ENCODE data around the gene FBXO46. TPM values are rescaled to one million over a fixed set of nuclear protein-coding genes. Genes with fewer than 3 reads are reported as not detected.

The FBXO46 gene
- total RNA-seq, 6 experiments from 2014 or later, result 8.4 to 14.5 (median 11.0) TPM

- Mint-ChIP-seq H3K27me3 (ENCODE audit: insufficient read depth) (peaks cover 26% of the 10 kb centered on the region), H3K9me3 (no peaks in the 10 kb centered on the region), H3K27ac (peak overlapping the region; percentile 90), H3K36me3 (ENCODE audit: low read depth) (peaks cover 11% of the 10 kb centered on the region), H3K4me1 (ENCODE audit: low read depth) (peaks cover 22% of the 10 kb centered on the region), H3K4me3 (peak overlapping the region; percentile 90)
- DNase-seq, result no peak
- peak; percentile 11; the same call in 1 of the 2 replicates for TF ChIP-seq CTCF (IDR thresholded peaks at IDR 0.05)
These were observed 37.4 kb upstream of the FBXO46 start for GRCh38 chr19:45767881-45768654.

GRCh38 chr19:45767410-45767880 is 36.7 kb upstream of the FBXO46 start:
- TF ChIP-seq CTCF (IDR thresholded peaks at IDR 0.05), result no peak
- DNase-seq, result peak; percentile 80
- H3K36me3 Mint-ChIP-seq (ENCODE audit: low read depth), result peaks cover 10% of the 10 kb centered on the region
- H3K27ac Mint-ChIP-seq, result peak overlapping the region; percentile 90
- H3K4me1 Mint-ChIP-seq (ENCODE audit: low read depth), result peaks cover 22% of the 10 kb centered on the region
- H3K27me3 Mint-ChIP-seq (ENCODE audit: insufficient read depth), result peaks cover 26% of the 10 kb centered on the region
- peak overlapping the region; percentile 90 for H3K4me3 Mint-ChIP-seq
- no peaks in the 10 kb centered on the region for H3K9me3 Mint-ChIP-seq

- peak overlapping the region; percentile 90 for H3K27ac Mint-ChIP-seq
- H3K27me3 Mint-ChIP-seq (ENCODE audit: insufficient read depth), result peaks cover 26% of the 10 kb centered on the region
- H3K4me3 Mint-ChIP-seq, result peak overlapping the region; percentile 90
- peak; percentile 17 for DNase-seq
- TF ChIP-seq CTCF (IDR thresholded peaks at IDR 0.05), result no peak
- peaks cover 22% of the 10 kb centered on the region for H3K4me1 Mint-ChIP-seq (ENCODE audit: low read depth)
- H3K9me3 Mint-ChIP-seq, result no peaks in the 10 kb centered on the region
- peaks cover 5% of the 10 kb centered on the region; the same call in 1 of the 2 replicates for H3K36me3 Mint-ChIP-seq (ENCODE audit: low read depth)
These were observed 36.2 kb upstream of the FBXO46 start for GRCh38 chr19:45766869-45767346.

- H3K27ac Mint-ChIP-seq, result peak overlapping the region; percentile 90; the same call in 1 of the 2 replicates
- peaks cover 23% of the 10 kb centered on the region for H3K27me3 Mint-ChIP-seq (ENCODE audit: insufficient read depth)
- H3K9me3 Mint-ChIP-seq, result no peaks in the 10 kb centered on the region
- H3K36me3 Mint-ChIP-seq (ENCODE audit: low read depth), result peaks cover 5% of the 10 kb centered on the region; the same call in 1 of the 2 replicates
- peaks cover 22% of the 10 kb centered on the region for H3K4me1 Mint-ChIP-seq (ENCODE audit: low read depth)
- DNase-seq, result no peak
- no peak for TF ChIP-seq CTCF (IDR thresholded peaks at IDR 0.05)
- H3K4me3 Mint-ChIP-seq, result peak overlapping the region; percentile 90
These were observed 35.7 kb upstream of the FBXO46 start for GRCh38 chr19:45766296-45766868.

- Mint-ChIP-seq H3K27me3 (ENCODE audit: insufficient read depth) (peaks cover 19% of the 10 kb centered on the region), H3K4me1 (ENCODE audit: low read depth) (peaks cover 17% of the 10 kb centered on the region), H3K27ac (0 out of 2 replicates have a peak overlapping the region, but pooled peaks have one; percentile 21), H3K36me3 (ENCODE audit: low read depth) (no peaks in the 10 kb centered on the region), H3K4me3 (0 out of 2 replicates have a peak overlapping the region, but pooled peaks have one; percentile 34), H3K9me3 (no peaks in the 10 kb centered on the region)
- no peak for DNase-seq
- no peak for TF ChIP-seq CTCF (IDR thresholded peaks at IDR 0.05)
These were observed 35.1 kb upstream of the FBXO46 start for GRCh38 chr19:45765702-45766295.
